AG08395 (cell line): ENCODE results near the gene MAP7D2.
A peak's percentile ranks its signal among the peaks of the same experiment; 100 is the strongest.

ENCODE experiments used
- DNase-seq: peaks from one replicate; pipeline ENCODE4 v3.0.0; 2012; ENCODE audit warnings: mixed read lengths, low spot score

MAP7D2 gene

GRCh38 chrX:19966056-19966455 is 150.7 kb downstream of the MAP7D2 start:
- DNase-seq, result no peak

- no peak for DNase-seq
Observed at GRCh38 chrX:19964017-19964710, 152.5 kb downstream of the MAP7D2 start.

GRCh38 chrX:19960913-19961312 is 155.8 kb downstream of the MAP7D2 start:
- no peak for DNase-seq

- no peak for DNase-seq
Observed at GRCh38 chrX:19958552-19959486, 157.9 kb downstream of the MAP7D2 start.

GRCh38 chrX:19956923-19957322 is 159.8 kb downstream of the MAP7D2 start:
- peak; percentile 19 for DNase-seq
